ENCODE results near the gene ZBED3.
"Not testable (repeated sequence)": the region's sequence is repeated elsewhere in the genome, so short reads cannot be mapped to it uniquely, and the experiment has no call there.

Gene ZBED3, protein sequence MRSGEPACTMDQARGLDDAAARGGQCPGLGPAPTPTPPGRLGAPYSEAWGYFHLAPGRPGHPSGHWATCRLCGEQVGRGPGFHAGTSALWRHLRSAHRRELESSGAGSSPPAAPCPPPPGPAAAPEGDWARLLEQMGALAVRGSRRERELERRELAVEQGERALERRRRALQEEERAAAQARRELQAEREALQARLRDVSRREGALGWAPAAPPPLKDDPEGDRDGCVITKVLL

DNA sequence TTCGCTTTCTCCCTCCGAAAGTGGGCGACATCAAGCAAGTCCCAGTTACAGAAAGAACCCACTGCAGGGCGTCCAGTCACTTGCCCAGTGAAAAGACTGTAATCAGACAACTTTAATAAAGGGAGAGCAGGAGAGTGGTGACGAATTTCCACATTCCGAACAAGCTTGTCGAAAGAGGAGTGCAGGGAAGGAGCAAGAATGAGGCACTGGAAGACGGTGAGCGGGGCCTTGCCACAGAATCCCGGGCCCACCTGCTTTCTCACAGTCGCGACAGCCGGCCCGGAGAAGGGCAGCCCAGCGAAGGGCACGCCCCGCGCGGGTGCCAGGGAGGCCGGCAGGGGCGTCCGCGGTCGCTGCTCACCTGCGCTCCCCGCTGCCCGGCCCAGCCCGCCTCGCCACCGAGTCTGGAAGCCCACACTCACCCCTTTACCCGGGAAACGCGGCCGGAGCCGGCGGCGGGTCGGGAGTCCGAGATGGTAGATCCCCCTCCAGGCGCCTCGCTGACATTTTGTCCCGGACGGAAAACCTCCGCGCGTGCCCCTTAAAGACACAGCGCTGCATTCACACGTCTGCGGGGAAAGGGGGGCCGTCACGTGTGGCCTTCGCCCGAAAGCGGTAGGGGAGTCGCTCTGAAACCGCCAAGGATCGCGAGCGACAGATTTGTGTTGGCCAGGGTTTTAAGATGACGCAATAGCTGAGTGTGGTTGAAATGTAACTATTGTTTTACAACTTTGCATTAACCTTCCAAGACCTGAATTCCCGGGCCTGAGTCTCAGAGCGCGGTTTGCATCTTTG is at the start of gene ZBED3:
ZBED3 (minus strand) TSS at position 597 of the 795 bp plus-strand sequence. CDS start 9,407 bp downstream, outside the sequence.
- DNase-seq: no peak

- DNase-seq: no peak
Observed at GRCh38 chr5:77133061-77133758, 46.1 kb upstream of the ZBED3 start.

GRCh38 chr5:77131361-77131760 is 44.3 kb upstream of the ZBED3 start:
- no peak for DNase-seq

GRCh38 chr5:77129391-77129990 is 42.4 kb upstream of the ZBED3 start:
- no peak for DNase-seq

- DNase-seq: no peak
Observed at GRCh38 chr5:77128411-77129061, 41.5 kb upstream of the ZBED3 start.

DNA sequence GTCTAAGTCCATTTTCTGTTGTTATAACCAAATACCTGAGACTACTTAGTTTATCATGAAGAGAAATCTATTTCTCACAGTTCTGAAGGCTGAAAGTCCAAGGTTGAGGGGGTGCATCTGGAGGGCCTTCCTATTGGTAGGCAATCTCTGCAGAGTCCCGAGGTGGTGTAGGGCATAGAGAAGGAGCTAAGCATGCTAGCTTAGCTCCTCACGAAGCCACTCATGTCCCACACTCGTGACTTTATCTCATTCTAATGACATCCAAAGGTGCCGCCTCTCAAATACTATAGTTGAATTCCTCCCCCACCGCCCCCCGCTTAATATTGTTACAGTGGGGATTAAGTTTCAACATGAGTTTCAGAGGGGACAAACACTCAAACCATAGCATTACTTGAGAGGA is 36.0 kb upstream of the ZBED3 start:
- DNase-seq: no peak

- DNase-seq: no peak
Observed at GRCh38 chr5:77120706-77121105, 33.6 kb upstream of the ZBED3 start.

DNA sequence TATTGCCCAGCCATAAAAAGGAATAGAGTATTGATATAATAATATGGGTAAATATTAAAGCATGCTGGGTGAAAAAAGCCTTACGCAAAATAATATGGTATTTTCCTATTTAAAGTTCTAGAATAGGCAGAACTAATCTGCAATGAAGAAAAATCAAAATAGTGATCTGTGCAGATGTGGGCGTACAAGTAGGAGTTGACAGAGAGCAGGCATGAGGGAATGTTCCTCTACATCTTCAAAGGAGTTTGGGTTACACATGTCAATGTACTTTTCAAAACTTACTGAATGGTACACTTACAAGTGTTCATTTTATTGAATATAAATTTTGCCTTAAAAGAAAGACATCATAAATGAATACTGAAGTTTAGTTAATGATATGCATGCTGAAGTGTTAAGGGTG is 33.0 kb upstream of the ZBED3 start:
- DNase-seq: no peak

- no peak for DNase-seq
Observed at GRCh38 chr5:77117161-77117560, 30.1 kb upstream of the ZBED3 start.

GRCh38 chr5:77107035-77107434 is 19.9 kb upstream of the ZBED3 start:
- DNase-seq: not testable (repeated sequence)

GRCh38 chr5:77104813-77105212 is 17.7 kb upstream of the ZBED3 start:
- no peak for DNase-seq

- DNase-seq: no peak
Observed at GRCh38 chr5:77103457-77103856, 16.4 kb upstream of the ZBED3 start.

DNA sequence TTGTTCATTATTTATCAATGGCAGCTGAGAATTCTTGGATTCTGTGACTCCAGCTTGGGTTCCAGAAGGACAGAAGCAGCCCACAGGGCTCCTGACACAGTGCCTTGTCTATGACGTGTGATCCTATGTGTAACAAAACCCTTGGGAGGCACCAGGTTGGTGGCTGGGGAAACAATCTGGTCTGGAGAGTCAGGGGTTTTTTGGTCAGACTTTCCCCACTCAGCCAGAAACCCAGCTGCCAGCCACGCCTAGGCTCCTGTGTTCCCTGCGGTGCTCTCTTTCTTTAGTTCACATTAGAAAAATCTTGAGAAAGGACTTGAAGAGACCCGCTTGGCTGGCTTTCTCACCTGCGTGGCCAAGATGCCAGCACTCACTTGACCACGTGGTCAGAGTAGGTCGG is 15.5 kb upstream of the ZBED3 start:
- no peak for DNase-seq

DNA sequence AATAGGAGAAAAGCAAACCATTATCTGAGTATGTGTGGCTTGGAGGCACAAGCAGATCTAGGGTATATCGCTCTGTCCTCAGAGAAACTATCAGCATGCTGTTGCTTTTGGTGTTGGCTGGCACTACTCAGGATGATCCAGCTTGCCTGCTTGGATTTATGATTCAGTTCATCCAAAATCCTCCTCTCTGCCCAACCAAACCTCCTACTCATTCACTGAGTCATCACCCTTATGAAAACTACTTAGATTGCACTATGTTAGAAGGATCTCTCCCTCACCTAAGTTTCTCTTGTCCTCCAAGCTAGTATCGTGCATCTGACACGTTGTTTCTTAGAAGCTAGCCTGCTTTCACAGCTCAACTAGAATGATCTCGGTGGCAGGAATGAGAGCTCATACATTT is 14.2 kb upstream of the ZBED3 start:
- DNase-seq: no peak

DNA sequence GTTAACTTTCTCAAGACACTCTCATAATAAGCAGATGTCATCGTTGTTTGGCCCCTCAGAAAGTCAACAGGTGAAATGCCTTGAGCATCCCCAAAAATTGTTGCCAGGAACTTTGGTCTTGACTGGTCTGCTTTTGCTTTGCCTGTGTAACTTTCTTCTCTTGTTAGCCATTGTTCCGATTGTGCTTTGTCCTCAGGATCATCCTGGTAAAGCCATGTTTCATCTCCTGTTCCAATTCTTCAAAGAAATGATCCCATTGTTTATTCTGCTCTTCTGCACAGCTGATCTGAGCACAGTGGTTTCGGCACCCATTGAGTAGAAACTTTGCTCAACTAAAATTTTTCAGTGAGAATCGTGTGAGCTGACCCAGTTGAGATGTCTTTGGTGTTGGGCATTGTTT is 8.1 kb upstream of the ZBED3 start:
- DNase-seq: no peak

GRCh38 chr5:77087484-77088261 is 588 bp upstream of the ZBED3 start:
- DNase-seq: no peak

DNA sequence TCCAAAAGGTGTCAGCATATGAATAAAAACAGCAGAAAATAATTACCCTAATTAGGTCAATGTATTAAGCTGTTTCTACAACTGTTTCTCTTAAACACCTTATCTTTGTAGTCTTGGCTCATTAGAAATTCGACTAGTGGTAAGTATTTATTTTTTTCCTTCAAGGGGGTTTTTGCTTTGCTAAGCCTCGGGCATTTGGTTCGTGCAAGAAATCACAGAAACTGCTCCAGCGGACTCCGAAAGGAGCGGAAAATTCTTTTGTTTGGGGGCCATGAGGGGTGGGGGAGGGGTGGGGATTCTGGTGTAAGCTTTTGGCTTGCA is 757 bp downstream of the ZBED3 start:
- no peak for DNase-seq

DNA sequence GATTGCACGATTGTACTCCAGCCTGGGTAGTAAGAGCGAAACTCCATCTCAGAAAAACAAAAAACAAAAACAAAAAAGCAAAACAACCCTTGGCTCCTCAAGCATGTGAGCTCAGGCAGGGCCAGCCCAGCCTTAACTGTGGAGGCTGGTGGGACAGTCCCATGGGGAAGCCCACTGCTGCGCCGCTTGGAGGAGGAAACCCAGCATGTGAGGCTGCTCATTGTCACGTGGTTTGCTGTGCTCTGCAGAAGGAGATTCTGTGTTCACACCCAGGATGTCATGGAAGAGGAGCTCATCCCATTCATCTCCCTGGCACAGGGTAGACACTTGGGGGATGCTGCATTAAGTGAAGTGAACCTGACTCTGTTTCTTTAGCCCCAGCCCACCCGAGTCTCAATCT is 4.0 kb downstream of the ZBED3 start:
- DNase-seq: no peak

DNA sequence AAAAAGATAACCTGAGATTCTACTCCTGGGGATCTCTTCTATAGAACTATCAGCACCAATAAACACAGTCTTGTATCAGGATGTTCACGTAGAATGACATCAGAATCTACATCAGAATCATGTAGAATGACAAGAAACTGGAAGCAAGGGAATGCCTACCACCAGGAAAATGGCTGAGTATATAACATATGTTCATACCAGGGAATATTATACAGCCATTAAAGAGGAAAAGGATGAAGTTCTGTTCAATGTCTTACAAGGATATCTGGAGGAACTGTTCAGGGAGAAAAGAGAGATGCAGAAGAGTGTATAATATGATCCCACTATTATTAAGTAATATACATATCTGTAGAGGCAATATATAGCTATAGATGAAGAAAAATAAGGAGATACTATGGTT is 4.8 kb downstream of the ZBED3 start:
- DNase-seq: no peak

DNA sequence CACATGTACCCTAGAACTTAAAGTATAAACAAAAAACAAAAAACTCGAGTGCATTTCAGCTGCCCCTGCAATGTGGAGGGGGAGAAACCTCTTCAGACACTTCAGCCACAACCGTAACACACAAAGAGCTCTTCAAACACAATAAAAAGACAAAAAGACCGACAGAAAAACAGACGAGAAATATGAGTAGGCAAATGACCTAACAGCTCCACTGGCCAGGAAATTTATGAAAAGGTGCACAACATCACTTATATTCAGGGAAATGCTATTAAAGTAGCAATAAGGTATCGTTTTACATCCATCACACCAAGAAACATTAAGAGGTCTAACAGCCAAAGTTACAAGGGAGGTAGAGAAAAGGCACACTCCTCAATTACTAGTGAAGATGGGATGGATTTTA is 6.2 kb downstream of the ZBED3 start:
- DNase-seq: peak; percentile 69

DNA sequence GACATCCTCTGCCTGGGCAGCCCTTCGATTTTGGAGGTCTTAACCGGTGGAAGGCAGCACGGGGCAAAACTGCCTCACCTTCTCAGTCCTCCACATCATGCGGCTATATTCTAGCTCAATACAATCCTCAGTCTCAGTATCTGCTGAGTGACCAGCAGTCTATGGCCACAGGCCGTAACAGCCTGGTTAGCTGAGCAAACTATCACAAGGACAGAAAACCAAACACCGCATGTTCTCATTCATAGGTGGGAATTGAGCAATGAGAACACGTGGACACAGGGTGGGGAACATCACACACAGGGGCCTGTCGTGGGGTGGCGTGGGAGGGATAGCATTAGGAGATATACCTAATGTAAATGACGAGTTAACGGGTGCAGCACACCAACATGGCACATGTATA is 6.6 kb downstream of the ZBED3 start:
- not testable (repeated sequence) for DNase-seq

DNA sequence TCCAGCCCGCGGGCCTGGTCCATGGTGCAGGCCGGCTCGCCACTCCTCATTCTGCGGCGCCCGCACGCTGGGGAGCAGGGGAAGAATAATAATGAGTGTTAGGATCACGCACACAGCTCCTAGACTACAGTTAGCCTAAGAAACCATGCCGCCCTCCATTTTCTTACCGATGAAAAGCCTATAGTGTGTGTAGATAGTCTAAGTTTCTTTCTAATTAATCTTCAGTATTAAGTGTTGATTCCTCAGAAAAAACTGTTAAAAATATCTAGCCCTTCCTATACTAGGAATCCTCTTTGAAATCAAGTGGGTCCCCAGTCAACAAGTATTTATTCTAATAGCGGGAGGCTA is 9.3 kb downstream of the ZBED3 start:
- no peak for DNase-seq
